Esophagus squamous epithelium (tissue), 5 donors: Measurements from ENCODE around the gene COL20A1. TPM values are rescaled to one million over a fixed set of nuclear protein-coding genes. Genes with fewer than 3 reads are reported as not detected.
"Not testable (repeated sequence)": the region's sequence is repeated elsewhere in the genome, so short reads cannot be mapped to it uniquely, and the experiment has no call there.

ENCODE experiments used
- DNase-seq: peaks from one replicate; lab custom pipeline; 2025; lab: John Stamatoyannopoulos, UW
- H3K27ac ChIP-seq, 4 donors: fragments of 200-600 bp; sonication (generic); one replicate each; pipeline ENCODE4 v1.5.1; 2016 to 2019; ENCODE audit warnings: mild to moderate bottlenecking in 1 of 4
- H3K27me3 ChIP-seq, 4 donors: fragments of 200-600 bp; sonication (generic); 1 replicate in 3 of 4; 2 replicates in 1 of 4; pipeline versions ENCODE4 v1.5.1 to v1.6.0; 2017 to 2021; ENCODE audit warnings: antibody characterized with exemption in 1 of 4
- H3K36me3 ChIP-seq, 3 donors: fragments of 200-600 bp; sonication (generic); one replicate each; pipeline ENCODE4 v1.5.1; 2016 to 2019
- H3K4me1 ChIP-seq, 3 donors: fragments of 200-600 bp; sonication (generic); one replicate each; pipeline ENCODE4 v1.5.1; 2017 to 2019
- H3K4me3 ChIP-seq, 4 donors: fragments of 200-600 bp; sonication (generic); 1 replicate in 3 of 4; 2 replicates in 1 of 4; pipeline ENCODE4 v1.5.1; 2016 to 2019; ENCODE audit warnings: mild to moderate bottlenecking in 2 of 4, moderate library complexity in 1 of 4
- H3K9me3 ChIP-seq, 3 donors: fragments of 200-600 bp; sonication (generic); one replicate each; pipeline ENCODE4 v1.5.1; 2016 to 2019
- POLR2A ChIP-seq, 4 donors: fragments of 450-650 bp; IDR thresholded peaks; one replicate each; pipeline ENCODE4 v1.6.1; 2017; ENCODE audit warnings: antibody characterized with exemption in 4 of 4, mild to moderate bottlenecking in 4 of 4, moderate library complexity in 3 of 4
- WGBS, 2 donors: methylation state at CpG; one replicate each; pipeline ENCODE4 v1.1.5; 2018; 5-methylcytosine and 5-hydroxymethylcytosine counted together
- intact Hi-C: fragments of 100-400 bp; cut with DNase I; formaldehyde crosslinking; loops from one replicate; pipeline ENCODE4 v1.15.0; 2022
- total RNA-seq, 4 donors: library from RNA; depleted of rRNA; stranded (reverse); fragments of >200 nt; gene quantifications; one replicate each; pipeline ENCODE4 v1.1.0, GENCODE V29; 2016
- TF ChIP-seq, protein P1 (sequence below), 6 experiments: fragments of 450-650 bp in 4 of 6; fragments of 200-600 bp in 2 of 6; sonication (generic) in 2 of 6; IDR thresholded peaks; one replicate each; pipeline ENCODE4 v1.5.1; 2016 to 2019; ENCODE audit warnings: antibody characterized with exemption in 6 of 6, mild to moderate bottlenecking in 4 of 6, moderate library complexity in 4 of 6
- donor health status: DM: yes; HTN: yes; CAD: no.

Gene COL20A1
- total RNA-seq, 4 donors from 2014 or later, result not detected

DNA sequence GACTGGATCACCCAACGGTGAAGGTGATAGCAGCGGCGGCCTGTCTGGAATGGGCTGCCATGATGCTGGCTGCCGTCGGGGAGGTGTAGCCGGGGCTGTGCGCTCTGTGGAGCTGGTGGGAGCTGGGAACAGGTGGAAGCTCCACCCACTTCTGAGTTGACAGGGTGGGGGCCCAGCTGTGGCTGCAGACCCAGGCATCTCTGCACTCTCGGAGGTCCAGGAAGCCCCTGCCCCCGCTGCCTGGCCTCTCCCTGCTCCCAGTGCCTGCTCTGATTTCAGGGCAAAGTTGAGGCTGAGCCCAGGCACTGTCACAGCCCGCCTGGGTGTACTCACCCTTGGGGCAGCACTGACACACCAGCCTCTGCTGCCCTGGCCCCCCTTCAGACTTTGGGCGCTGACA lies 86.3 kb downstream of the COL20A1 start:
- Histone ChIP-seq H3K27ac (no peak overlapping the region), H3K4me3 (no peak overlapping the region), H3K27me3 (peaks cover 0 to 100% (median 4%) of the 10 kb centered on the region in 4 donors), H3K36me3 (no peaks in the 10 kb centered on the region), H3K9me3 (no peaks in the 10 kb centered on the region), H3K4me1 (no peaks in the 10 kb centered on the region)
- intact Hi-C loops, result no loop called here
- no peak for DNase-seq
- 63% methylated on average over 6 of the region's 11 CpGs; no CpG with 5 or more reads in 1 of the 2 donors for WGBS, 2 donors
- no peak for TF ChIP-seq POLR2A (IDR thresholded peaks at IDR 0.05)
- TF ChIP-seq, protein P1, sequence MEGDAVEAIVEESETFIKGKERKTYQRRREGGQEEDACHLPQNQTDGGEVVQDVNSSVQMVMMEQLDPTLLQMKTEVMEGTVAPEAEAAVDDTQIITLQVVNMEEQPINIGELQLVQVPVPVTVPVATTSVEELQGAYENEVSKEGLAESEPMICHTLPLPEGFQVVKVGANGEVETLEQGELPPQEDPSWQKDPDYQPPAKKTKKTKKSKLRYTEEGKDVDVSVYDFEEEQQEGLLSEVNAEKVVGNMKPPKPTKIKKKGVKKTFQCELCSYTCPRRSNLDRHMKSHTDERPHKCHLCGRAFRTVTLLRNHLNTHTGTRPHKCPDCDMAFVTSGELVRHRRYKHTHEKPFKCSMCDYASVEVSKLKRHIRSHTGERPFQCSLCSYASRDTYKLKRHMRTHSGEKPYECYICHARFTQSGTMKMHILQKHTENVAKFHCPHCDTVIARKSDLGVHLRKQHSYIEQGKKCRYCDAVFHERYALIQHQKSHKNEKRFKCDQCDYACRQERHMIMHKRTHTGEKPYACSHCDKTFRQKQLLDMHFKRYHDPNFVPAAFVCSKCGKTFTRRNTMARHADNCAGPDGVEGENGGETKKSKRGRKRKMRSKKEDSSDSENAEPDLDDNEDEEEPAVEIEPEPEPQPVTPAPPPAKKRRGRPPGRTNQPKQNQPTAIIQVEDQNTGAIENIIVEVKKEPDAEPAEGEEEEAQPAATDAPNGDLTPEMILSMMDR (IDR thresholded peaks at IDR 0.05), result no peak

DNA sequence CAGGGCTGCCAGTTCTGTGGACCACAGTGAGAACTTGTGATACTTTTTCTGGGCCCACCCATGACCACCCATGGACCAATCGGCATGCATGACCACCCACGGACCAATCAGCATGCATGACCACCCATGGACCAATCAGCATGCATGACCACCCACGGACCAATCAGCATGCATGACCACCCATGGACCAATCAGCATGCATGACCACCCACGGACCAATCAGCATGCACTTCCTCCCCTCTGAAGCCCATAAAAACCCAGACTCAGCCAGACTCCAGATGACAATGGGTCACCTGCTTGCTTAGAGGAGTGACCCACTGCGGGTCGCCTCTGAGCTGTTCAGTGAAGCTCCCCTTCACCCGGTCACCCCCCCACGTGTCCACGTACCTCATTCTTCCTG lies 86.9 kb downstream of the COL20A1 start:
- H3K27me3 ChIP-seq, result peaks cover 0 to 98% (median 4%) of the 10 kb centered on the region in 4 donors
- H3K36me3 ChIP-seq, DNase-seq, H3K9me3 ChIP-seq, H3K4me3 ChIP-seq, H3K4me1 ChIP-seq, H3K27ac ChIP-seq, intact Hi-C loops: not testable (repeated sequence)
- 77 to 85% methylated on average over 4 to 8 of the region's 9 CpGs for WGBS, 2 donors

DNA sequence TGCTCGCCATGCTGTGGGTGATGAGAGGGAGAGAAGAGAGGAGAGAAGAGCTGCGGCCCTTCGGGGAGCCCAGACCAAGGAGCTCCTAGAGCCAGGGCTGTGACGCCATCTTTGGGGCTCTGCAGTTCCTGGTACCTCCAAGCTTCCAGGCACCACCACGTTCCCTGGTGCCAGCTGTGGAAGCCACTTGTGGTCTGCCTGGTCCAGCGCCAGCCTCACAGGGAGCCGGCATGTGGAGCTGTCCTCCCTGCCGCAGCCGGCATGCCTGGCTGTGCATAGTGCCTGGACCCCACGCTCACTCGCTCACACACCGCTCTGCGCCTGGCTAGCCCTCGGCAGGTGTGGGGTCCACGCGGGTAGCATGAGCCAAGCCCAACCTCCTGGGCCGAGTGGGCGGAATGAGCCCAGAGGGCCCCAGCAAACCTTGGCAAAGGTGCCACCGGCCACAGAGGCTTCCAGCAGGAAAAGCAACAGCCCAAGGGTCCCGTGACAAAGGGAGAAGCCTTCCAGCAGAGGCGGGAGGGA lies 87.4 kb downstream of the COL20A1 start:
- intact Hi-C loops, result no loop called here
- no peaks in the 10 kb centered on the region for H3K4me1 ChIP-seq
- DNase-seq, result no peak
- no peaks in the 10 kb centered on the region for H3K9me3 ChIP-seq
- H3K4me3 ChIP-seq, result no peak overlapping the region
- H3K36me3 ChIP-seq, result no peaks in the 10 kb centered on the region
- TF ChIP-seq, protein P1 (IDR thresholded peaks at IDR 0.05), result no peak
- TF ChIP-seq POLR2A (IDR thresholded peaks at IDR 0.05), result no peak
- H3K27me3 ChIP-seq, result peaks cover 0 to 93% (median 4%) of the 10 kb centered on the region in 4 donors
- H3K27ac ChIP-seq, result no peak overlapping the region
- WGBS, 2 donors, result 67 to 86% methylated on average over 1 to 4 of the region's 21 CpGs

DNA sequence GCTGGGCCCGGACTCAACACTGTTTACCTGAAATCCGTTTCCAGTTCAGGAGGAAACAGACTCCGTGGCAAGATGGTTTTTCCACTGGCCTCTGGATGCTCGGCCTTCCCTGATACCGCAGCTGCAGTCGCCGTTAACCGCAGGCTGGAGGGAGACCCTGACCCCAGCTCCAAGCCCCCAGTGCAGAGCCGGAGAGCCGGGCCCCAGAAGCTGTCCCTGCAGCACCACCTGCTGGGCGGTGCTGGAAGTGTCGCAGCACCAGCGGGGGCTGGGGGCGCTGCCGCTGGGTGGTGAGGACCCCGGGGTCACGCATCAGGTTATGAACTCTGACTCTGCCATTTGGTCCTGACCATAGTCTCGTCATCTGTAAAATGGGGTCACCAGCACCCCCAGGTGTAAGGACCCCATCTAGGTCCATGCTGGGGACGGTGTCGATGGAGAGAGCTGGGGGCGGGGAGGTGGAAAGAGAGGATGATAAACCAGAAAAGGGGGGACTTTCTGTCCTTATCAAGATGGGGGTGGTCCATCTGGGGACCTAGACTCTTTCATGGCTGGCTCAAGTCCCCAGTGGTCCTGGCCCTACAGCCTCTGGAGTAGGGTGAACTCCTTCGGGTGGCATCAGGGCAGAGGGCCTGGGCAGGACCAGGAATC lies 88.9 kb downstream of the COL20A1 start:
- WGBS, 2 donors, result 0 to 51% methylated on average over 7 to 11 of the region's 22 CpGs
- intact Hi-C loops, result no loop called here
- Histone ChIP-seq H3K36me3 (no peaks in the 10 kb centered on the region), H3K27ac (no peak overlapping the region), H3K4me1 (no peaks in the 10 kb centered on the region), H3K4me3 (no peak overlapping the region), H3K9me3 (peaks cover 0 to 14% (median 10%) of the 10 kb centered on the region in 3 donors), H3K27me3 (peaks cover 0 to 86% (median 3%) of the 10 kb centered on the region in 4 donors)
- no peak for DNase-seq
- TF ChIP-seq, protein P1 (IDR thresholded peaks at IDR 0.05), result peak; percentile 74 to 87 (median 82)
- no peak for TF ChIP-seq POLR2A (IDR thresholded peaks at IDR 0.05)

GRCh38 chr20:63382551-63383300 lies 89.7 kb downstream of the COL20A1 start:
- intact Hi-C loops, result no loop called here
- no peak overlapping the region for H3K27ac ChIP-seq
- WGBS, 2 donors, result 62 to 67% methylated on average over 15 to 16 of the region's 17 CpGs
- H3K4me1 ChIP-seq, result no peaks in the 10 kb centered on the region
- H3K27me3 ChIP-seq, result peaks cover 0 to 78% (median 0%) of the 10 kb centered on the region in 4 donors
- peaks cover 0 to 14% (median 10%) of the 10 kb centered on the region in 3 donors for H3K9me3 ChIP-seq
- TF ChIP-seq, protein P1 (IDR thresholded peaks at IDR 0.05), result no peak
- no peak for TF ChIP-seq POLR2A (IDR thresholded peaks at IDR 0.05)
- no peak overlapping the region for H3K4me3 ChIP-seq
- no peak for DNase-seq
- no peaks in the 10 kb centered on the region for H3K36me3 ChIP-seq
